Naive thymus-derived CD4-positive, alpha-beta T cell (primary cell): ENCODE results near the gene GGCT. TPM values are rescaled to one million over a fixed set of nuclear protein-coding genes. Genes with fewer than 3 reads are reported as not detected.

ENCODE experiments used
- ATAC-seq: fragments of 150-1000 bp; cut with Tn5 transposase; 2 replicates; pipeline ENCODE4 v1.10.0; 2021; ENCODE audit warnings: mild to moderate bottlenecking, moderate library complexity
- CTCF ChIA-PET: fragments of 350-600 bp; sonication (Branson Sonifier 250); formaldehyde crosslinking; loops from one replicate; lab custom pipeline; 2021; ENCODE audit warnings: antibody characterized with exemption; lab: Charles Lee
- POLR2A ChIA-PET: fragments of 350-600 bp; sonication (Branson Sonifier 250); formaldehyde crosslinking; loops from one replicate; lab custom pipeline; 2021; ENCODE audit warnings: antibody characterized with exemption, inconsistent platforms; lab: Charles Lee
- DNase-seq, 9 donors: peaks; one replicate each; pipeline versions ENCODE4 v3.0.0 to v3.0.0-alpha.2; 2020 to 2022; ENCODE audit warnings: mixed read lengths in 1 of 9
- H3K27ac ChIP-seq: one replicate; pipeline ENCODE4 v1.7.0; 2013; ENCODE audit warnings: mild to moderate bottlenecking, low read depth, low read length, moderate library complexity
- H3K27me3 ChIP-seq, 2 donors: one replicate each; pipeline ENCODE4 v1.7.0; 2013; ENCODE audit warnings: low read length in 2 of 2, mild to moderate bottlenecking in 2 of 2, moderate library complexity in 2 of 2; ENCODE audit not compliant: control insufficient read depth in 2 of 2, insufficient read depth in 2 of 2
- H3K36me3 ChIP-seq, 3 experiments: 1 replicate in 2 of 3; 2 replicates in 1 of 3; pipeline ENCODE4 v1.7.0; 2013; ENCODE audit warnings: low read length in 3 of 3, mild to moderate bottlenecking in 3 of 3, moderate library complexity in 1 of 3; ENCODE audit not compliant: insufficient read depth in 3 of 3, control insufficient read depth in 2 of 3
- H3K4me1 ChIP-seq, 2 donors: one replicate each; pipeline ENCODE4 v1.7.0; 2013; ENCODE audit warnings: low read length in 2 of 2, mild to moderate bottlenecking in 2 of 2, moderate library complexity in 1 of 2; ENCODE audit not compliant: control insufficient read depth in 2 of 2, insufficient read depth in 2 of 2
- H3K4me3 ChIP-seq: 2 replicates; pipeline ENCODE4 v1.7.0; 2013; ENCODE audit warnings: mild to moderate bottlenecking, low read length
- H3K9me3 ChIP-seq, 3 experiments: 1 replicate in 2 of 3; 2 replicates in 1 of 3; pipeline ENCODE4 v1.7.0; 2013; ENCODE audit warnings: low read length in 3 of 3; ENCODE audit not compliant: control insufficient read depth in 2 of 3
- H3K27ac Mint-ChIP-seq, 9 donors: one replicate each; pipeline ENCODE4 v1.8.0; 2020 to 2022; ENCODE audit warnings: mixed read lengths in 9 of 9, mild to moderate bottlenecking in 8 of 9, moderate library complexity in 5 of 9, inconsistent platforms in 2 of 9
- H3K27me3 Mint-ChIP-seq, 5 donors: one replicate each; pipeline ENCODE4 v1.8.0; 2021 to 2022; ENCODE audit warnings: mixed read lengths in 5 of 5, mild to moderate bottlenecking in 1 of 5
- H3K36me3 Mint-ChIP-seq, 5 donors: one replicate each; pipeline ENCODE4 v1.8.0; 2020 to 2022; ENCODE audit warnings: mixed read lengths in 5 of 5, mild to moderate bottlenecking in 3 of 5, inconsistent platforms in 1 of 5
- H3K4me1 Mint-ChIP-seq, 7 donors: one replicate each; pipeline ENCODE4 v1.8.0; 2020 to 2022; ENCODE audit warnings: mixed read lengths in 7 of 7, mild to moderate bottlenecking in 3 of 7, inconsistent platforms in 1 of 7
- H3K4me3 Mint-ChIP-seq, 10 donors: one replicate each; pipeline ENCODE4 v1.8.0; 2020 to 2022; ENCODE audit warnings: mild to moderate bottlenecking in 10 of 10, mixed read lengths in 10 of 10, moderate library complexity in 6 of 10, inconsistent platforms in 2 of 10
- H3K9me3 Mint-ChIP-seq, 11 donors: one replicate each; pipeline ENCODE4 v1.8.0; 2020 to 2022; ENCODE audit warnings: mixed read lengths in 11 of 11, mild to moderate bottlenecking in 4 of 11, inconsistent platforms in 1 of 11, moderate library complexity in 1 of 11
- intact Hi-C, 2 donors: fragments of 100-400 bp; cut with micrococcal nuclease; formaldehyde crosslinking; loops; one replicate each; pipeline ENCODE4 v1.15.1; 2023
- polyA plus RNA-seq, 2 donors: library from polyadenylated mRNA; unstranded; fragments of 300-500 nt; fragmentation: Illumina TruSeq; gene quantifications; one replicate each; pipeline ENCODE4 v1.2.3, GENCODE V29; 2021
- total RNA-seq, 6 experiments: library from RNA in 5 of 6; stranded (reverse) in 5 of 6; gene quantifications; 1 replicate in 5 of 6; 2 replicates in 1 of 6; pipeline ENCODE4 v1.2.3 and lab custom pipeline; 2021 to 2026

GGCT gene, protein sequence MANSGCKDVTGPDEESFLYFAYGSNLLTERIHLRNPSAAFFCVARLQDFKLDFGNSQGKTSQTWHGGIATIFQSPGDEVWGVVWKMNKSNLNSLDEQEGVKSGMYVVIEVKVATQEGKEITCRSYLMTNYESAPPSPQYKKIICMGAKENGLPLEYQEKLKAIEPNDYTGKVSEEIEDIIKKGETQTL
- total RNA-seq, result 10 to 100 TPM in 4 of 5 experiments, 1 to 10 TPM in 1; 9.5 to 39.2 (median 10.8) TPM
- 10 to 100 TPM; 18.9 to 30.0 TPM for polyA plus RNA-seq
- 1.9 reads per million, percentile 8 among the genes with 10 or more reads in this experiment for total RNA-seq (lab: John Stamatoyannopoulos, UW)

DNA sequence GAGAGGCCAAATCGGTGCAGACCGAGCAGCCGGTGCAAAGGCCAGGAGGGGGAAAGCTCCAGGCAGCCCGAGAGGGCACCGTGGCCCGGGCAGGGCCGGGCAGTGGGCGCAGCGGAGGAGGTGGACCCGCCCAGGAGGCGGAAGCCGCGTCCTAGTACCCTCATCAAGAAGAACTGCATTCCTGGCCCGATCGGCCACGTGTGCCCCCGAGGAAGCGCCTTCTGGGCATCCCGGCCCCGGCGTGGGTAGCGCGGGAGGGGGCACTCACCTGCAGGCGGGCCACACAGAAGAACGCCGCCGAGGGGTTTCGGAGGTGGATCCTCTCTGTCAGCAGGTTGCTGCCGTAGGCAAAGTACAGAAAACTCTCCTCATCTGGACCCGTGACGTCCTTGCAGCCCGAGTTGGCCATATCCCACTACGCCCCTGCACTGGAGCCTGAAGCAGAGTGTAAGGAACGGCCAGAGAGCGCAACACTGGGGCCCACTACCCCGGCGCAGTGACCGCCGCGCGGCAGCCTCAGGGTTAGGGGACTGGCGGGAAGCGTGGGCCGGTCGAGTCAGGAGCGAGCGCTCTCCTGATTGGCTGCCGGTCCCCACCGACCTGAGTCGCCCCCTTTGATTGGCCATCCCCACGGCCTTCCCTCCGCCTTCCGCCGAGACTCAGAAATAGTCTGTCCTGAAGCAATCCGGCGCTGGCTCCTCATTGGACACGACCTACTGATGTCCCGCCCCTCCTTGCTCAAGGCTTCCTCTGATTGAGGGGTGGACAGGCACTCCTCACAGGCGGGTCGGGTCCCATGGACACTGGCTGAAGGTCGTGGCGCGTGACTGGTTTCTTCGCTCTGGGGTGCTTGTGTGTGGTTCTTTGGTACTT lies at the start of gene GGCT:
Gene GGCT (minus strand): TSS at position 529 of the 873 bp plus-strand sequence. CDS start 120 bp downstream, at position 409.
- Mint-ChIP-seq H3K36me3 (peaks cover 0 to 21% (median 11%) of the 10 kb centered on the region in 5 donors), H3K27me3 (no peaks in the 10 kb centered on the region), H3K4me1 (peaks cover 19 to 51% (median 44%) of the 10 kb centered on the region in 7 donors), H3K27ac (peak within 1 kb of the TSS; percentile 87 to 99 (median 91)), H3K4me3 (peak within 1 kb of the TSS; percentile 90 to 96 (median 95)), H3K9me3 (peaks cover 0 to 5% (median 0%) of the 10 kb centered on the region in 11 donors)
- peaks cover 12% of the 10 kb centered on the region in 2 donors for H3K4me1 ChIP-seq
- peak within 1 kb of the TSS; percentile 91 for H3K4me3 ChIP-seq
- H3K36me3 ChIP-seq, result peaks cover 0 to 6% (median 0%) of the 10 kb centered on the region in 3 experiments
- ATAC-seq, result peak; percentile 99
- ChIA-PET CTCF (no interaction called here), POLR2A (interaction anchor here (1.3 to 1.7 kb wide), 2 partner anchors 26 to 225 kb away, joined by 3 to 5 read pairs; partner anchors contain the start of gene NOD1)
- DNase-seq, result peak; percentile 88 to 97 (median 95)
- peak within 1 kb of the TSS; percentile 72 for H3K27ac ChIP-seq
- H3K27me3 ChIP-seq, result no peaks in the 10 kb centered on the region
- intact Hi-C loops, result loop anchor here (1.0 to 10.0 kb wide), 12 partner anchors 25 to 478 kb away; partner anchors contain the start of genes GARS1 (in 2 of the 2), MINDY4 (in 2 of the 2), MTURN (in 2 of the 2) and ZNRF2 (in 2 of the 2)
- no peaks in the 10 kb centered on the region for H3K9me3 ChIP-seq

DNA sequence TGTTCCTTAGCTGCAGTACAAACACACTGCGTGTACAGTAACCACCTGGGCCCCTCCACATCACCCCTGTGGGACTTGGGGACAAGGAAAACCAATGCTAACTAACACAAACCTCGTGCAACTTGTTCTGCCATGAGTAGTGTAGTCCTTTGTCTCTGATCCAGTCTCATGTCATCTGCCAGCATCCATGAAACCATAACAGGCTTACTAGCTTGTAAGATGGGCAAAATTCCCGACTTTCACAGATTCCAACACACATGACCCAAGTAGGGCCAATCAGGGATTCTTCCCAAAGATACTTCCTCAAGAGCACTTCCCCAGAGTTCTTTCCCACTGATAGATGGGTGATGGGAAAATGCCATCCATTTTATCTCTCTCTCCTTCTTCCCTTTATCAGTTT lies 48.9 kb upstream of the GGCT start:
- Mint-ChIP-seq H3K27me3 (no peaks in the 10 kb centered on the region), H3K36me3 (peaks cover 0 to 17% (median 6%) of the 10 kb centered on the region in 5 donors), H3K4me3 (no peak overlapping the region), H3K27ac (peak overlapping the region in 2 of 9 donors; percentile 8 to 20), H3K4me1 (peaks cover 0 to 3% (median 0%) of the 10 kb centered on the region in 7 donors), H3K9me3 (no peaks in the 10 kb centered on the region)
- H3K27ac ChIP-seq, result no peak overlapping the region
- ATAC-seq (no peak), DNase-seq (no peak)
- H3K36me3 ChIP-seq, result peaks cover 2 to 16% (median 6%) of the 10 kb centered on the region in 3 experiments
- no peaks in the 10 kb centered on the region for H3K27me3 ChIP-seq
- POLR2A ChIA-PET, result no interaction called here
- intact Hi-C loops, result no loop called here
- no peak overlapping the region for H3K4me3 ChIP-seq
- no peaks in the 10 kb centered on the region for H3K4me1 ChIP-seq
- CTCF ChIA-PET, result interaction anchor here (1.8 kb wide), 1 partner anchor 10 kb away, joined by 5 read pairs; no protein-coding TSS in a partner anchor
- H3K9me3 ChIP-seq, result no peaks in the 10 kb centered on the region

DNA sequence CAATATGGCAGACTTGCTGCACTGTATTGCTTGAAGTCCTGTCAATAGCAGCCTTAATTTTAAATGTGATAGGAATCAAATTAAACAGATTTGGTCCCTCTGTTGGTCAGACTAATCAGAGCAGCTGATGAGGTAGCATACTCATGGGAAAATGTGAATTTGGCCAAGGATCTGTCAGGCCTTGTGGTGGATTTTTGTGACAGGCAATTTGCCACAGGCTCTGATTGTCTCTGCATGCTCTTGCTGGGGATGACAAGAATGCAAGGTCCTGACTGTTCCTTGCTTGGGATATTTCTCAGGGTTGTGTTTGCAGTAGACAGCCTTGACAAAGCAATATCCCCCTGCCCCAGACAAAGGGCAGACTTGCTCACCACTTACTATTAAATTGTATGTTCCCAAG lies 48.5 kb upstream of the GGCT start:
- CTCF ChIA-PET, result interaction anchor here (1.8 kb wide), 1 partner anchor 10 kb away, joined by 5 read pairs; no protein-coding TSS in a partner anchor
- no peak for ATAC-seq

DNA sequence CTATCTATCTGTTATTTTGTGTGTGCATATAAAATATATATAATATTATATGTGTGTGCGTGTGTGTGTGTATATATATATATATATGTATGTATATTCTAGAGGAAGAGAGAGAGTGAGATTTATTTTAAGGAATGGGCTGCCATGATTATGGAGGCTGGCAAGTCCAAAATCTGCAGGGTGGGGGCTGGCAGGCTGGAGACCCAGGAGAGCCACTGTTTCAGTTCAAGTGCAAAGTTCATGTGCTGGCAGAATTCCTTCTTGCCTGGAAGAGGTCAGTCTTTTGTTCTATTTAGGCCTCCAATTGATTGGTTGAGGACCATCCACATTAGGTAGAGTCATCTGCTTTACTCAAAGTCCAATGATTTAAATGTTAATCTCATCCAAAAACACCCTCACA lies 47.7 kb upstream of the GGCT start:
- Mint-ChIP-seq H3K4me3 (no peak overlapping the region), H3K27ac (no peak overlapping the region), H3K36me3 (peaks cover 0 to 17% (median 6%) of the 10 kb centered on the region in 5 donors), H3K4me1 (peaks cover 0 to 3% (median 0%) of the 10 kb centered on the region in 7 donors), H3K27me3 (no peaks in the 10 kb centered on the region), H3K9me3 (no peaks in the 10 kb centered on the region)
- ChIA-PET CTCF (interaction anchor here (1.6 kb wide), 1 partner anchor 29 kb away, joined by 3 read pairs; no protein-coding TSS in a partner anchor), POLR2A (no interaction called here)
- intact Hi-C loops, result no loop called here
- H3K27me3 ChIP-seq, result no peaks in the 10 kb centered on the region
- H3K9me3 ChIP-seq, result no peaks in the 10 kb centered on the region
- DNase-seq, result no peak
- no peak overlapping the region for H3K27ac ChIP-seq
- H3K4me1 ChIP-seq, result no peaks in the 10 kb centered on the region
- H3K36me3 ChIP-seq, result peaks cover 2 to 20% (median 6%) of the 10 kb centered on the region in 3 experiments
- ATAC-seq, result no peak
- no peak overlapping the region for H3K4me3 ChIP-seq

More for the DNA sequence above, 48.5 kb upstream of the GGCT start:
- Mint-ChIP-seq H3K27ac (peak overlapping the region in 1 of 9 donors; percentile 20), H3K27me3 (no peaks in the 10 kb centered on the region), H3K4me1 (peaks cover 0 to 3% (median 0%) of the 10 kb centered on the region in 7 donors), H3K9me3 (no peaks in the 10 kb centered on the region), H3K36me3 (peaks cover 0 to 17% (median 6%) of the 10 kb centered on the region in 5 donors), H3K4me3 (no peak overlapping the region)
- Histone ChIP-seq H3K27ac (no peak overlapping the region), H3K27me3 (no peaks in the 10 kb centered on the region), H3K4me1 (no peaks in the 10 kb centered on the region), H3K4me3 (no peak overlapping the region), H3K36me3 (peaks cover 2 to 16% (median 6%) of the 10 kb centered on the region in 3 experiments), H3K9me3 (no peaks in the 10 kb centered on the region)
- POLR2A ChIA-PET, result no interaction called here
- intact Hi-C loops, result no loop called here
- DNase-seq, result no peak

DNA sequence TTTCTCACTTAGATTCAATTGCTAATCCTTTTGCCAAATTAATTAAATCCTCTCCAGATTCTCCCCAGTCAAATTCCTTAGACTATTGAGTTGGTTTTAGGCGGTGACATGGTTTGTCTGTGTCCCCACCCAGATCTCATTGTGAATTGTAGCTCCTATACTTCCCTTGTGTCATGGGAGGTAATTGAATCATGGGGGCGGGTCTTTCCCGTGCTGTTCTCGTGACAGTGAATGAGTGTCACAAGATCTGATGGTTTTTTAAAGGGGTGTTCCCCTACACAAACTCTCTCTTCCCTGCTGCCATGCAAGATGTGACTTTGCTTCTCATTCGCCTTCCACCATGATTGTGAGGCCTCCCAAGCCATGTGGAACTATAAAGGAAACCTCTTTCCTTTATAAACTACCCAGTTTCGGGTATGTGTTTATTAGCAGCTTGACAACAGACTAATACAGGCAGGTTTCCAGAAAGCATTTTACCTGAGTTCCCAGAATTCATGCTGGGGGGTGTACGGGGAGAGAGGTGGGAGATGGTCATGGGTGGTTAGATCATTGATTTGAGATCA lies 45.4 kb upstream of the GGCT start:
- Histone ChIP-seq H3K27me3 (no peaks in the 10 kb centered on the region), H3K4me1 (no peaks in the 10 kb centered on the region), H3K36me3 (peaks cover 2 to 20% (median 6%) of the 10 kb centered on the region in 3 experiments), H3K27ac (no peak overlapping the region), H3K9me3 (no peaks in the 10 kb centered on the region), H3K4me3 (no peak overlapping the region)
- no peak overlapping the region for H3K4me3 Mint-ChIP-seq
- no peaks in the 10 kb centered on the region for H3K27me3 Mint-ChIP-seq
- ChIA-PET POLR2A (no interaction called here), CTCF (interaction anchor here (1.2 to 2.0 kb wide), 3 partner anchors 14 to 274 kb away, joined by 4 to 6 read pairs (median 5); no protein-coding TSS in a partner anchor)
- ATAC-seq (peak; percentile 20), DNase-seq (no peak)
- intact Hi-C loops, result no loop called here
- peak overlapping the region in 1 of 9 donors; percentile 20 for H3K27ac Mint-ChIP-seq
- H3K9me3 Mint-ChIP-seq, result no peaks in the 10 kb centered on the region
- peaks cover 0 to 25% (median 6%) of the 10 kb centered on the region in 5 donors for H3K36me3 Mint-ChIP-seq
- H3K4me1 Mint-ChIP-seq, result peaks cover 0 to 3% (median 0%) of the 10 kb centered on the region in 7 donors

DNA sequence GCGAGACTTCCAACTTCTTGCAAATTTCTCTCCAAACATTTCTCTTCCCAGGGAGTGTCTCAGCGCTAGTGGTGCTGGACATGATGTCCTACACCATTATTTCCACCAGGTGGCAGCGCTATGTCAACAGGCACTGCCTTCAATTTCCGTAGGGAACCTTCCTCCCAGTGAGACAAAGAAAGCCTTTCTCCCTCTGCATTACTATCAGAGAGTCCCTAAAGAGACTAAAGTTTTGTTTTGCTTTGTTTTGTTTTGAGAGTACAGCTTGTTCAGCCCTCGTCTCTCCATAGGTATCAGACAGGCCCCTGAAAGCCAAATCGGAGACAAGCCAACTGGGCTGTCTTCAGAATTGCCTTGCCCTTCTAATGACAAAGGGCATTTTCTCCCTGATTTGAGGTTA lies 44.2 kb upstream of the GGCT start:
- no peaks in the 10 kb centered on the region for H3K9me3 ChIP-seq
- H3K36me3 Mint-ChIP-seq, result peaks cover 0 to 37% (median 10%) of the 10 kb centered on the region in 5 donors
- no peak overlapping the region for H3K4me3 ChIP-seq
- DNase-seq, result peak in 4 of 9 donors; percentile 2 to 22 (median 8)
- intact Hi-C loops, result loop anchor here (1.0 kb wide), 2 partner anchors 15 to 191 kb away; no protein-coding TSS in a partner anchor
- H3K4me1 ChIP-seq, result no peaks in the 10 kb centered on the region
- peaks cover 2 to 15% (median 6%) of the 10 kb centered on the region in 3 experiments for H3K36me3 ChIP-seq
- H3K4me1 Mint-ChIP-seq, result peaks cover 0 to 6% (median 0%) of the 10 kb centered on the region in 7 donors
- H3K27ac ChIP-seq, result no peak overlapping the region
- H3K9me3 Mint-ChIP-seq, result no peaks in the 10 kb centered on the region
- ChIA-PET POLR2A (no interaction called here), CTCF (interaction anchor here (0.6 to 2.0 kb wide), 7 partner anchors 10 to 193 kb away, joined by 3 to 6 read pairs (median 4); no protein-coding TSS in a partner anchor)
- no peaks in the 10 kb centered on the region for H3K27me3 Mint-ChIP-seq
- no peaks in the 10 kb centered on the region for H3K27me3 ChIP-seq
- ATAC-seq, result peak; percentile 61
- no peak overlapping the region for H3K4me3 Mint-ChIP-seq
- no peak overlapping the region for H3K27ac Mint-ChIP-seq
